Breast epithelium (tissue), 3 donors: ENCODE measurements around the gene UGT1A8.

Experiments
- POLR2A ChIP-seq: fragments of 450-650 bp; IDR thresholded peaks from one replicate; pipeline ENCODE4 v1.6.1; 2016; ENCODE audit warnings: antibody characterized with exemption, mild to moderate bottlenecking, moderate library complexity
- POLR2AphosphoS5 ChIP-seq, 3 donors: sonication (generic); formaldehyde crosslinking; IDR thresholded peaks; one replicate each; pipeline ENCODE4 v1.6.1; 2017; ENCODE audit warnings: antibody characterized with exemption in 3 of 3
- TF ChIP-seq, protein P1 (sequence below), 3 donors: fragments of 450-650 bp; IDR thresholded peaks; one replicate each; pipeline ENCODE4 v1.5.1; 2016 to 2017; ENCODE audit warnings: antibody characterized with exemption in 3 of 3, mild to moderate bottlenecking in 3 of 3, moderate library complexity in 3 of 3

DNA sequence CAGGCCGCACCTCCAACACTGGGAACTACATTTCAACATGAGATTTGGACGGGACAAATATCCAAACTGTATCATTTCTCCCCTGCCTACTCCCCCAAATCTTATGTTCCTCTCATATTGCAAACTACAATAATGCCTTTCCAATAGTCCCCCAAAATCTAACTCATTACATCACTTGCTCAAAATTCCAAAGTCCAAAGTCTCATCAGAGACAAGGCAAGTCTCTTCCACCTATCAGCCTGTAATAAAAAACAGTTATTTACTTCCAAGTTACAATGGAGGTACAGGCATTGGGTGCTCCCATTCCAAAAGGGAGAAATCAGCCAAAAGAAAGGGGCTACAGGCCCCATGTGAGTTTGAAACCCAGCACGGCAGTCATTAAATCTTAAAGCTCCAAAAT, 12.6 kb upstream of the UGT1A8 start:
- TF ChIP-seq, protein P1, sequence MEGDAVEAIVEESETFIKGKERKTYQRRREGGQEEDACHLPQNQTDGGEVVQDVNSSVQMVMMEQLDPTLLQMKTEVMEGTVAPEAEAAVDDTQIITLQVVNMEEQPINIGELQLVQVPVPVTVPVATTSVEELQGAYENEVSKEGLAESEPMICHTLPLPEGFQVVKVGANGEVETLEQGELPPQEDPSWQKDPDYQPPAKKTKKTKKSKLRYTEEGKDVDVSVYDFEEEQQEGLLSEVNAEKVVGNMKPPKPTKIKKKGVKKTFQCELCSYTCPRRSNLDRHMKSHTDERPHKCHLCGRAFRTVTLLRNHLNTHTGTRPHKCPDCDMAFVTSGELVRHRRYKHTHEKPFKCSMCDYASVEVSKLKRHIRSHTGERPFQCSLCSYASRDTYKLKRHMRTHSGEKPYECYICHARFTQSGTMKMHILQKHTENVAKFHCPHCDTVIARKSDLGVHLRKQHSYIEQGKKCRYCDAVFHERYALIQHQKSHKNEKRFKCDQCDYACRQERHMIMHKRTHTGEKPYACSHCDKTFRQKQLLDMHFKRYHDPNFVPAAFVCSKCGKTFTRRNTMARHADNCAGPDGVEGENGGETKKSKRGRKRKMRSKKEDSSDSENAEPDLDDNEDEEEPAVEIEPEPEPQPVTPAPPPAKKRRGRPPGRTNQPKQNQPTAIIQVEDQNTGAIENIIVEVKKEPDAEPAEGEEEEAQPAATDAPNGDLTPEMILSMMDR (IDR thresholded peaks at IDR 0.05) = no peak
- TF ChIP-seq POLR2AphosphoS5 (IDR thresholded peaks at IDR 0.05) (no peak), POLR2A (no peak)
